ENCODE results near the gene PCYT1A. TPM values are rescaled to one million over a fixed set of nuclear protein-coding genes. Genes with fewer than 3 reads are reported as not detected.

PCYT1A gene
- total and polyA plus RNA-seq, 4 donors = 21.2 to 67.4 (median 42.7) TPM

GRCh38 chr3:196220587-196220986 is 66.9 kb downstream of the PCYT1A start:
- TF ChIP-seq CTCF (IDR thresholded peaks at IDR 0.05; ENCODE audit: control extremely low read depth, extremely low read depth) = no peak
- no peak overlapping the region for H3K4me3 ChIP-seq
- H3K27me3 ChIP-seq (ENCODE audit: control insufficient read depth in 3 of 3, insufficient read depth in 3 of 3, low read length in 2 of 3) = peaks cover 0 to 3% (median 0%) of the 10 kb centered on the region in 3 donors
- no peak for ATAC-seq (ENCODE audit: insufficient read depth, low FRiP score)
- no peaks in the 10 kb centered on the region for H3K9me3 ChIP-seq (ENCODE audit: control insufficient read depth in 4 of 4, insufficient read depth in 3 of 4, low read length in 3 of 4)
- H3K4me1 ChIP-seq (ENCODE audit: control insufficient read depth in 5 of 5, insufficient read depth in 5 of 5, low read length in 5 of 5) = peaks cover 0 to 4% (median 0%) of the 10 kb centered on the region in 5 donors
- H3K36me3 ChIP-seq (ENCODE audit: control insufficient read depth in 4 of 4, insufficient read depth in 4 of 4, low read length in 4 of 4) = no peaks in the 10 kb centered on the region
- no peak for DNase-seq
- H3K9ac ChIP-seq (ENCODE audit: insufficient read depth in 1 of 2, low read length in 2 of 2) = no peak overlapping the region
- WGBS, 2 donors = 36 to 68% methylated on average over 10 of the region's 10 CpGs
- H3K27ac ChIP-seq (ENCODE audit: low read depth in 1 of 2, low read length in 1 of 2) = peak overlapping the region in 1 of 2 donors; percentile 71

- peaks cover 0 to 3% (median 0%) of the 10 kb centered on the region in 3 donors for H3K27me3 ChIP-seq (ENCODE audit: control insufficient read depth in 3 of 3, insufficient read depth in 3 of 3, low read length in 2 of 3)
- no peaks in the 10 kb centered on the region for H3K9me3 ChIP-seq (ENCODE audit: control insufficient read depth in 4 of 4, insufficient read depth in 3 of 4, low read length in 3 of 4)
- no peak for TF ChIP-seq CTCF (IDR thresholded peaks at IDR 0.05; ENCODE audit: control extremely low read depth, extremely low read depth)
- DNase-seq (no peak), ATAC-seq (ENCODE audit: insufficient read depth, low FRiP score) (no peak)
- 46 to 78% methylated on average over 19 of the region's 19 CpGs for whole genome bisulfite sequencing, 2 donors
- H3K9ac ChIP-seq (ENCODE audit: insufficient read depth in 1 of 2, low read length in 2 of 2) = no peak overlapping the region
- H3K4me3 ChIP-seq = no peak overlapping the region
- H3K27ac ChIP-seq (ENCODE audit: low read depth in 1 of 2, low read length in 1 of 2) = peak overlapping the region in 1 of 2 donors; percentile 12
- H3K36me3 ChIP-seq (ENCODE audit: control insufficient read depth in 4 of 4, insufficient read depth in 4 of 4, low read length in 4 of 4) = no peaks in the 10 kb centered on the region
- H3K4me1 ChIP-seq (ENCODE audit: control insufficient read depth in 5 of 5, insufficient read depth in 5 of 5, low read length in 5 of 5) = peaks cover 0 to 4% (median 0%) of the 10 kb centered on the region in 5 donors
These were observed 67.6 kb downstream of the PCYT1A start for GRCh38 chr3:196219970-196220311.

- 16 to 26% methylated on average over 19 of the region's 19 CpGs for WGBS, 2 donors
- no peak for TF ChIP-seq CTCF (IDR thresholded peaks at IDR 0.05; ENCODE audit: control extremely low read depth, extremely low read depth)
- Histone ChIP-seq H3K27ac (ENCODE audit: low read depth in 1 of 2, low read length in 1 of 2) (peak overlapping the region in 1 of 2 donors; percentile 44), H3K4me1 (ENCODE audit: control insufficient read depth in 5 of 5, insufficient read depth in 5 of 5, low read length in 5 of 5) (peaks cover 0 to 4% (median 0%) of the 10 kb centered on the region in 5 donors), H3K4me3 (no peak overlapping the region), H3K36me3 (ENCODE audit: control insufficient read depth in 4 of 4, insufficient read depth in 4 of 4, low read length in 4 of 4) (no peaks in the 10 kb centered on the region), H3K9me3 (ENCODE audit: control insufficient read depth in 4 of 4, insufficient read depth in 3 of 4, low read length in 3 of 4) (no peaks in the 10 kb centered on the region), H3K9ac (ENCODE audit: insufficient read depth in 1 of 2, low read length in 2 of 2) (no peak overlapping the region), H3K27me3 (ENCODE audit: control insufficient read depth in 3 of 3, insufficient read depth in 3 of 3, low read length in 2 of 3) (peaks cover 0 to 3% (median 0%) of the 10 kb centered on the region in 3 donors)
- DNase-seq = peak; percentile 77 to 87 (median 83)
- peak; percentile 59 for ATAC-seq (ENCODE audit: insufficient read depth, low FRiP score)
These were observed 68.1 kb downstream of the PCYT1A start for GRCh38 chr3:196219194-196219969.

Data from lung (tissue), 12 donors.